Measurements from ENCODE around the gene ANK3.

ANK3 gene

DNA sequence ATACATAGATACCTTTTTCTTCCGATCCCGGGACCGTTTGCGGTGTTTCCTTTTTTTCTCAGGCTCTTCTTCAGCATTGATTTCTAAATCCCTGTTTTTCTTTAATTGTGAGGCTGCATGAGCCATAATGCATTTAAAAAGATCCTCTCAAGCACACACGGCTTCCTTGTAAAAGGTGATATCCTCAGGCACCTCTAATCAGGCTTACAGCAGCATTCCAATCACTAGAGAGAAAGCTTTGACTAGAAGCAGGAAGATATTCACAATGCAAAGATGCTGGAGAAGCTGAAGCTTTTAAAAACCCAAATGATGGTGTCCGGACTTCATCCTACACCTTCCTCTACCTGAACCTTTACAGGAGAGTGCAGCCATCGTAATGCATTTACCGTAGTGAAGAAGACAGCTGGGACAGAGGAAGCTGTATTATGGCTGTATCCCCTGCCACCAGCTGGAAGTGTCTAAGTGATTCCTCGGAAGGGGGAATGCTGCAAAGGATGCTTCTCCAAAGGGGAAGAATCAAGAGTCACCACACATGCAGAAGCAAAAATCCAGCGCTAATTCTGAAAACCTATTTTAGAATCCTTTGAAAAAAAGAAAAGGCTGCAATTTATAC is at the start of gene ANK3:
Gene ANK3, minus strand, starts transcription at position 463 of the 613 bp plus-strand sequence. Its CDS starts 337 bp downstream, at position 126.
- TF ChIP-seq, protein P1, sequence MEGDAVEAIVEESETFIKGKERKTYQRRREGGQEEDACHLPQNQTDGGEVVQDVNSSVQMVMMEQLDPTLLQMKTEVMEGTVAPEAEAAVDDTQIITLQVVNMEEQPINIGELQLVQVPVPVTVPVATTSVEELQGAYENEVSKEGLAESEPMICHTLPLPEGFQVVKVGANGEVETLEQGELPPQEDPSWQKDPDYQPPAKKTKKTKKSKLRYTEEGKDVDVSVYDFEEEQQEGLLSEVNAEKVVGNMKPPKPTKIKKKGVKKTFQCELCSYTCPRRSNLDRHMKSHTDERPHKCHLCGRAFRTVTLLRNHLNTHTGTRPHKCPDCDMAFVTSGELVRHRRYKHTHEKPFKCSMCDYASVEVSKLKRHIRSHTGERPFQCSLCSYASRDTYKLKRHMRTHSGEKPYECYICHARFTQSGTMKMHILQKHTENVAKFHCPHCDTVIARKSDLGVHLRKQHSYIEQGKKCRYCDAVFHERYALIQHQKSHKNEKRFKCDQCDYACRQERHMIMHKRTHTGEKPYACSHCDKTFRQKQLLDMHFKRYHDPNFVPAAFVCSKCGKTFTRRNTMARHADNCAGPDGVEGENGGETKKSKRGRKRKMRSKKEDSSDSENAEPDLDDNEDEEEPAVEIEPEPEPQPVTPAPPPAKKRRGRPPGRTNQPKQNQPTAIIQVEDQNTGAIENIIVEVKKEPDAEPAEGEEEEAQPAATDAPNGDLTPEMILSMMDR (conservative IDR thresholded peaks at IDR 0.05; ENCODE audit: low read depth), result no peak
- H3K27ac ChIP-seq, result no peak within 1 kb of the TSS
- ChIA-PET POLR2A (ENCODE audit: low non-redundant PET) (no interaction called here), CTCF (no interaction called here)
- DNase-seq (ENCODE audit: low spot score), result no peak

DNA sequence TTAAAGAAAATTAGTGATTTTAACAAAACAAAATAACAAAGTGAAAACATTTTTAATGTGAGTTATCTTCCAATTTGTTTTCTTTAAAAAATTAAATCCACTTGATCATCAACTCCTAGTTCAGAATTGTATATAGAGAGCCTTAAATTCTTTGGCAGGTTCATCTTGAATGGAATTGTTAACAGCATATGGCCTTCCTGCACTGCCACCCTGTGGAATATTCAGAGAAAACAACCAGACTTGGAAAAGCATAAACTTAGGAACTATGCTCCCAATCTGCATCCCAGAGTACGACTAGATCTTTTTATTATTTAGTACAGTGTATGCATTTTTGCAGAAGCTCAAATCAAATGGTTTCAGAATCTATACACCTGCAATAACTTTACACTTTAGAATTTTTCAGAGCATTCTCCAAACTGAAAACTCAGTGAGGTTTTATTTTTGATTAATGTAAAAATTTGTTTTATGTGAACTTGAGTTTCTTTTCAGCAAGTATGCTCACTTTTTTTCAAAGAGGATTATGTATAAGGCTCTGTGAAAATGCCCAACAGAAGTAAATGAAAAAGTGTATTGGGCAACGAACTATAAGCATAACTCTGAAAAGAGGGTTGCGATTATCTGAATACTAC is 44.9 kb upstream of the ANK3 start:
- TF ChIP-seq, protein P1 (conservative IDR thresholded peaks at IDR 0.05; ENCODE audit: low read depth), result peak; percentile 73
- ChIA-PET POLR2A (ENCODE audit: low non-redundant PET) (no interaction called here), CTCF (interaction anchor here (0.7 kb wide), 1 partner anchor 196 kb away, joined by 4 read pairs; no protein-coding TSS in a partner anchor)
- H3K27ac ChIP-seq, result no peak overlapping the region
- DNase-seq (ENCODE audit: low spot score), result peak; percentile 49

DNA sequence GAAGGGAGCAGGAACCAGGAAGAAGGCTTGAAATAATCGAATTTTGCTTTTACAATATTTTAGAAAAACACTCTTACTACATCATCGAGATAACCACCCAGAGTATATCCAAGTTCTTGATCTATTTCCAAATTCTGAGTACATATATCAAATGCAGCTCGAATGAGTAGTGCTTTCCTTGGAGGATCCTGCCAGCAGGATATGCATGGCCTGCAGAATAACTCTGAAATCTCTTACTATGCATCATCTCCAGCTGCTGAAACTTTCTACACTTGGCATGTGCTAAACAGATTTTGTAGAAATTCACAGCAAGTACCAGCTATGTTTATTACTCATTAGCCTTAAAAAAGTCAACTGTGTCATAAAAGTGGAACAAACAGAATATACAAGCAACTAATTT is 44.0 kb upstream of the ANK3 start:
- CTCF ChIA-PET, result interaction anchor here (0.7 to 1.0 kb wide), 2 partner anchors 97 to 195 kb away, joined by 3 to 4 read pairs; no protein-coding TSS in a partner anchor
- peak overlapping the region; percentile 50; the same call in 1 of the 2 replicates for H3K27ac ChIP-seq
- TF ChIP-seq, protein P1 (conservative IDR thresholded peaks at IDR 0.05; ENCODE audit: low read depth), result no peak
- no peak for DNase-seq (ENCODE audit: low spot score)
- POLR2A ChIA-PET (ENCODE audit: low non-redundant PET), result no interaction called here

DNA sequence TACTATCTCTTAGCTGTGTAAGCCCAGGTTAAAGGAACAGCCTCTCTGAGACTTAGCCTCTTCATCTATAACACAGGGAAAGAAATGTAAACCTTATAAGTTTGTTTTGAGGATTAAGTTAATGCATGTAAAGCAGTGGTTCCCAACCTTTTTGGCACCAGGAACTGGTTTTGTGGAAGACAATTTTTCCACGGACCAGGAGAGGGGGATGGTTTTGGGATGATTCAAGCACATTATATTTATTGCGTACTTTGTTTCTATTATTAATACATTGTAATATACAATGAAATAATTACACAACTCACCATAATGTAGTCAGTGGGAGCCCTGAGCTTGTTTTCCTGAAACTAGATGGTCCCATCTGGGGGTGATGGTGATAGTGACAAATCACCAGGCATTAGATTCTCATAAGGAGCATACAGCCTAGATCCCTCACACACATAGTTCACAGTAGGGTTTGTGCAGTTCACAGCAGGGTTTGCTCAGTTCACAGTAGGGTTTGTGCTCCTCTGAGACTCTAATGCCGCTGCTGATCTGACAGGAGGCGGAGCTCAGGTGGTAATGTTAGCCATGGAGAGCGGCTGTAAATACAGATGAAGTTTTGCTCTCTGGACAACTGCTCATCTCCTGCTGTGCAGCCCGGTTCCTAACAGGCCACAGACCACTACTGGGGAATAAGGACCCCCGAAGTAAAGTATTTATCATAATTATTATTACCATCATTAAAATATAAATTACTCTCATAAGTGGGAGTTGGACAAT is 41.3 kb upstream of the ANK3 start:
- CTCF ChIA-PET, result interaction anchor here (0.6 kb wide), 1 partner anchor 95 kb away, joined by 3 read pairs; no protein-coding TSS in a partner anchor
- POLR2A ChIA-PET (ENCODE audit: low non-redundant PET), result no interaction called here
- no peak overlapping the region for H3K27ac ChIP-seq
- no peak for DNase-seq (ENCODE audit: low spot score)
- TF ChIP-seq, protein P1 (conservative IDR thresholded peaks at IDR 0.05; ENCODE audit: low read depth), result no peak

DNA sequence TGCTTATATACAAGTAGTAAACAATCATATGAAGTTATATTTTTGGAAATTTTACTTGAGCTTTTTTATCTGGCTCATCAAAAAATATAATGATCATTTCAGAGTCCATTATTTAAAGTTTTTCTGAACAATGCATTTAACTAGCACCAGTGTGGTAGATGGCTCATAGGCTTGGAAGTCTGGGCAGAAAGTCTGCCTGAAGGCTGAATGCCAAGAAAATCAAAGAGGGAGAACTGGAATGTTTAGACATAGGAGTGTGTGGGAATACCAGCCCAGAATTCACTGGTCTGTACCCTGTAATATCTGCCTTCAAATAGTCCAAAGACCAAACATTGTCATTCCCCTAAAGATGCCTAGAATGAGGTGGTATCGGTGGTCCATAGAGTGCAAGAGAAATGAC is 40.3 kb upstream of the ANK3 start:
- H3K27ac ChIP-seq, result no peak overlapping the region
- CTCF ChIA-PET, result interaction anchor here (0.6 kb wide), 1 partner anchor 33 kb away, joined by 3 read pairs; no protein-coding TSS in a partner anchor
- TF ChIP-seq, protein P1 (conservative IDR thresholded peaks at IDR 0.05; ENCODE audit: low read depth), result no peak
- POLR2A ChIA-PET (ENCODE audit: low non-redundant PET), result interaction anchor here (0.6 kb wide), 1 partner anchor 90 kb away, joined by 3 read pairs; no protein-coding TSS in a partner anchor
- DNase-seq (ENCODE audit: low spot score), result peak; percentile 21

Data from RWPE1 (cell line).